ENCODE results near the gene GPX7.

GPX7 gene

DNA sequence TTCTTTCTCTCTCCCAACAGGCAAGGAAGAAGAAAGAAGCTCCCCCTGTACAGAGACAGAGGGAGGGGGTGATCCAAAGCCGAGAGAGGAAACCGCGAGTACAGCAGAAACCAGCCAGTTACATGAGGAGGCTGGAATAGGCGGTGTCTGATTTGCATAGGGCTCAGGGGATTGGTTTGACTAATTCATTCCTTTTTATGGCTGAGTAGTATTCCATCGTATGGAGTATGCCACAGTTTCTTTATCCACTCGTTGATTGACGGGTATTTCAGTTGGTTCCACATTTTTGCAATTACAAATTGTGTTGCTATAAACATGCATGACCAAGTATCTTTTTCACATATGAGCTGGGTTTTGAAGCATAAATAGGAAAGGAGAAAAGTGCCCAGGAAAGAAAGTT lies 3.4 kb upstream of the GPX7 start:
- Histone ChIP-seq H3K4me3 (replicated peaks; ENCODE audit: insufficient read depth, low read length) (no peak overlapping the region), H3K27ac (replicated peaks) (no peak overlapping the region), H3K27me3 (ENCODE audit: insufficient read depth, poor library complexity, severe bottlenecking) (no peaks in the 10 kb centered on the region)
- no peak for DNase-seq (ENCODE audit: low read depth in 1 of 2, low spot score in 1 of 2)
- TF ChIP-seq POLR2AphosphoS5 (IDR thresholded peaks at IDR 0.05; ENCODE audit: low read depth) (no peak), GABPA (IDR thresholded peaks at IDR 0.05; ENCODE audit: low read depth) (no peak)

DNA sequence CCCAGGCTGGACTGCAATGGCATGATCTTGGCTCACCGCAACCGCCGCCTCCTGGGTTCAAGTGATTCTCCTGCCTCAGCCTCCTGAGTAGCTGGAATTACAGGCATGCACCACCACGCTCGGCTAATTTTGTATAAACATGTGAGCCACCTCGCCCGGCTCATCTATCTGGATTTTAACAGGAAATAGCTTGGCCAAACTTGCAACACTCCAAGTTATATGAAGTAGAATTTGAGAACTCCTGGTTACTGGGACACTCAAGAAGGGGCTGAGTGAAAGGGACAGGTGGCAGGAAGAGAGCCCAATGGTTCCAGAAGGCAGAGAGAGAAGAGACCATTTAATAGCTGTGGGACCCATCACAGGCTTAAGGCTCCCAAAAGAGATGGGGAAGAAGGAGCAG lies 2.9 kb upstream of the GPX7 start:
- Histone ChIP-seq H3K27me3 (ENCODE audit: insufficient read depth, poor library complexity, severe bottlenecking) (no peaks in the 10 kb centered on the region), H3K4me3 (replicated peaks; ENCODE audit: insufficient read depth, low read length) (no peak overlapping the region), H3K27ac (replicated peaks) (no peak overlapping the region)
- DNase-seq (ENCODE audit: low read depth in 1 of 2, low spot score in 1 of 2): no peak
- no peak for TF ChIP-seq POLR2AphosphoS5 (IDR thresholded peaks at IDR 0.05; ENCODE audit: low read depth)
- TF ChIP-seq, protein P1, sequence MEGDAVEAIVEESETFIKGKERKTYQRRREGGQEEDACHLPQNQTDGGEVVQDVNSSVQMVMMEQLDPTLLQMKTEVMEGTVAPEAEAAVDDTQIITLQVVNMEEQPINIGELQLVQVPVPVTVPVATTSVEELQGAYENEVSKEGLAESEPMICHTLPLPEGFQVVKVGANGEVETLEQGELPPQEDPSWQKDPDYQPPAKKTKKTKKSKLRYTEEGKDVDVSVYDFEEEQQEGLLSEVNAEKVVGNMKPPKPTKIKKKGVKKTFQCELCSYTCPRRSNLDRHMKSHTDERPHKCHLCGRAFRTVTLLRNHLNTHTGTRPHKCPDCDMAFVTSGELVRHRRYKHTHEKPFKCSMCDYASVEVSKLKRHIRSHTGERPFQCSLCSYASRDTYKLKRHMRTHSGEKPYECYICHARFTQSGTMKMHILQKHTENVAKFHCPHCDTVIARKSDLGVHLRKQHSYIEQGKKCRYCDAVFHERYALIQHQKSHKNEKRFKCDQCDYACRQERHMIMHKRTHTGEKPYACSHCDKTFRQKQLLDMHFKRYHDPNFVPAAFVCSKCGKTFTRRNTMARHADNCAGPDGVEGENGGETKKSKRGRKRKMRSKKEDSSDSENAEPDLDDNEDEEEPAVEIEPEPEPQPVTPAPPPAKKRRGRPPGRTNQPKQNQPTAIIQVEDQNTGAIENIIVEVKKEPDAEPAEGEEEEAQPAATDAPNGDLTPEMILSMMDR (IDR thresholded peaks at IDR 0.05; ENCODE audit: insufficient read depth, low read length): no peak
- TF ChIP-seq, protein P2, sequence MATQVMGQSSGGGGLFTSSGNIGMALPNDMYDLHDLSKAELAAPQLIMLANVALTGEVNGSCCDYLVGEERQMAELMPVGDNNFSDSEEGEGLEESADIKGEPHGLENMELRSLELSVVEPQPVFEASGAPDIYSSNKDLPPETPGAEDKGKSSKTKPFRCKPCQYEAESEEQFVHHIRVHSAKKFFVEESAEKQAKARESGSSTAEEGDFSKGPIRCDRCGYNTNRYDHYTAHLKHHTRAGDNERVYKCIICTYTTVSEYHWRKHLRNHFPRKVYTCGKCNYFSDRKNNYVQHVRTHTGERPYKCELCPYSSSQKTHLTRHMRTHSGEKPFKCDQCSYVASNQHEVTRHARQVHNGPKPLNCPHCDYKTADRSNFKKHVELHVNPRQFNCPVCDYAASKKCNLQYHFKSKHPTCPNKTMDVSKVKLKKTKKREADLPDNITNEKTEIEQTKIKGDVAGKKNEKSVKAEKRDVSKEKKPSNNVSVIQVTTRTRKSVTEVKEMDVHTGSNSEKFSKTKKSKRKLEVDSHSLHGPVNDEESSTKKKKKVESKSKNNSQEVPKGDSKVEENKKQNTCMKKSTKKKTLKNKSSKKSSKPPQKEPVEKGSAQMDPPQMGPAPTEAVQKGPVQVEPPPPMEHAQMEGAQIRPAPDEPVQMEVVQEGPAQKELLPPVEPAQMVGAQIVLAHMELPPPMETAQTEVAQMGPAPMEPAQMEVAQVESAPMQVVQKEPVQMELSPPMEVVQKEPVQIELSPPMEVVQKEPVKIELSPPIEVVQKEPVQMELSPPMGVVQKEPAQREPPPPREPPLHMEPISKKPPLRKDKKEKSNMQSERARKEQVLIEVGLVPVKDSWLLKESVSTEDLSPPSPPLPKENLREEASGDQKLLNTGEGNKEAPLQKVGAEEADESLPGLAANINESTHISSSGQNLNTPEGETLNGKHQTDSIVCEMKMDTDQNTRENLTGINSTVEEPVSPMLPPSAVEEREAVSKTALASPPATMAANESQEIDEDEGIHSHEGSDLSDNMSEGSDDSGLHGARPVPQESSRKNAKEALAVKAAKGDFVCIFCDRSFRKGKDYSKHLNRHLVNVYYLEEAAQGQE (IDR thresholded peaks at IDR 0.05; ENCODE audit: insufficient replicate concordance, low read depth): no peak
- TF ChIP-seq GABPA (IDR thresholded peaks at IDR 0.05; ENCODE audit: low read depth): no peak
- no peak for TF ChIP-seq SPI1 (IDR thresholded peaks at IDR 0.05; ENCODE audit: borderline replicate concordance, low read depth)

DNA sequence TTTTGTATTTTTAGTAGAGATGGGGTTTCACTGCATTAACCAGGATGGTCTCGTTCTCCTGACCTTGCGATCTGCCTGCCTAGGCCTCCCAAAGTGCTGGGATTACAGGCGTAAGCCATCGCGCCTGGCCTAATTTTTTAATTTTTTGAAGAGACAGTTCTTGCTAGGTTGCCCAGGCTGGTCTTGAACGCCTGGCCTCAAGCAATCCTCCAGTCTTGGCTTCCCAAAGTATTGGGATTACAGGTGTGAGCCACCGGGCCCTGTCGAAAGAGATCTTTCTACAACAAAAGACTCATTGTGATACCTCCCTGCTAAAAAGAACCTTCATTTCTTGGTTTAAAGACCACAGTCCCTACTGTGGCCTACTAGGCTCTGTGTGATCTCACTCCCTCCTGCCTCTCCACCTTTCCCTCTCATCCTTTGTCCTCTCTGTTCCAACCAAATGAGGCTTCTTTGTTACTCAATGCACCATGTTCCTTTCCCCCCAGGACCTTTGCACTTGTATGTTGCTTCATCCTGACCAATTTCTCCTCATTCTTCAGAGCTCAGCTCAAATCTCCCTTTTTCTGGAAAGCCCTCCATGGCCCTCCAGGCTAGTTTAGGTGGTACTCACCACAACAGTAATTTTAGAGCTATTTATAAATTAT lies 1.5 kb upstream of the GPX7 start:
- Histone ChIP-seq H3K27ac (replicated peaks) (no peak overlapping the region), H3K27me3 (ENCODE audit: insufficient read depth, poor library complexity, severe bottlenecking) (no peaks in the 10 kb centered on the region), H3K4me3 (replicated peaks; ENCODE audit: insufficient read depth, low read length) (no peak overlapping the region)
- no peak for DNase-seq (ENCODE audit: low read depth in 1 of 2, low spot score in 1 of 2)
- TF ChIP-seq POLR2AphosphoS5 (IDR thresholded peaks at IDR 0.05; ENCODE audit: low read depth): no peak
- TF ChIP-seq GABPA (IDR thresholded peaks at IDR 0.05; ENCODE audit: low read depth): no peak
- TF ChIP-seq, protein P2 (IDR thresholded peaks at IDR 0.05; ENCODE audit: insufficient replicate concordance, low read depth): no peak
- TF ChIP-seq, protein P1 (IDR thresholded peaks at IDR 0.05; ENCODE audit: insufficient read depth, low read length): no peak
- no peak for TF ChIP-seq SPI1 (IDR thresholded peaks at IDR 0.05; ENCODE audit: borderline replicate concordance, low read depth)

DNA sequence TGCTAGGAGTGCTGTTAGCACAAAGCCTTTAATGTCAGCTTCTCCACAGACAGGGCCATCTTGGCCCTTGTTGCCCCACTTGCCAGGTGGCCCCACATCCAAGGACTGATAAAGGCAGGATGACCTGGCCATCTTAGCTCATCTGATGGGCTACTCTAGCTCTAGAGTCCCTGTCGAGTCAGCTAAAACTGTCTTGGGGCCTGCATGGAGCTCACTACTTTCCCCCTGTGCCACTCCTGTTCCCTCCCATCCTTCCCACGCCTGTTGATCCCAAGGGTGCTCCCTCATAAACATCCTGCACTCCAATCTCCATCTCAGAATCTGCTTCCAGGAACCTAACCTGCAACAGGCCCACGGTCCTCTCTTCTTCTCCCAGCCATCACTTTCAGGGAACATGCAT lies 652 bp upstream of the GPX7 start:
- TF ChIP-seq, protein P1 (IDR thresholded peaks at IDR 0.05; ENCODE audit: insufficient read depth, low read length): no peak
- TF ChIP-seq, protein P2 (IDR thresholded peaks at IDR 0.05; ENCODE audit: insufficient replicate concordance, low read depth): no peak
- TF ChIP-seq GABPA (IDR thresholded peaks at IDR 0.05; ENCODE audit: low read depth): no peak
- no peak for TF ChIP-seq SPI1 (IDR thresholded peaks at IDR 0.05; ENCODE audit: borderline replicate concordance, low read depth)
- TF ChIP-seq POLR2AphosphoS5 (IDR thresholded peaks at IDR 0.05; ENCODE audit: low read depth): no peak
- no peak overlapping the region for H3K27ac ChIP-seq (replicated peaks)
- no peaks in the 10 kb centered on the region for H3K27me3 ChIP-seq (ENCODE audit: insufficient read depth, poor library complexity, severe bottlenecking)
- DNase-seq (ENCODE audit: low read depth in 1 of 2, low spot score in 1 of 2): no peak
- no peak overlapping the region for H3K4me3 ChIP-seq (replicated peaks; ENCODE audit: insufficient read depth, low read length)

All from HL-60 (cell line).